Daoy (cell line): Measurements from ENCODE around the gene BHLHA15. TPM values are rescaled to one million over a fixed set of nuclear protein-coding genes. Genes with fewer than 3 reads are reported as not detected.
"Not testable (repeated sequence)": the region's sequence is repeated elsewhere in the genome, so short reads cannot be mapped to it uniquely, and the experiment has no call there.

Experiments used
- DNase-seq: peaks from one replicate; pipeline ENCODE4 v3.0.0-alpha.2; 2015; ENCODE audit warnings: low read depth
- total RNA-seq: library from RNA; depleted of rRNA; stranded (reverse); fragments of >200 nt; shearing (Covaris generic); gene quantifications from 2 replicates; pipeline ENCODE4 v1.2.3, GENCODE V29; 2014

The BHLHA15 gene
- total RNA-seq, 1 experiment from 2014 or later = not detected

DNA sequence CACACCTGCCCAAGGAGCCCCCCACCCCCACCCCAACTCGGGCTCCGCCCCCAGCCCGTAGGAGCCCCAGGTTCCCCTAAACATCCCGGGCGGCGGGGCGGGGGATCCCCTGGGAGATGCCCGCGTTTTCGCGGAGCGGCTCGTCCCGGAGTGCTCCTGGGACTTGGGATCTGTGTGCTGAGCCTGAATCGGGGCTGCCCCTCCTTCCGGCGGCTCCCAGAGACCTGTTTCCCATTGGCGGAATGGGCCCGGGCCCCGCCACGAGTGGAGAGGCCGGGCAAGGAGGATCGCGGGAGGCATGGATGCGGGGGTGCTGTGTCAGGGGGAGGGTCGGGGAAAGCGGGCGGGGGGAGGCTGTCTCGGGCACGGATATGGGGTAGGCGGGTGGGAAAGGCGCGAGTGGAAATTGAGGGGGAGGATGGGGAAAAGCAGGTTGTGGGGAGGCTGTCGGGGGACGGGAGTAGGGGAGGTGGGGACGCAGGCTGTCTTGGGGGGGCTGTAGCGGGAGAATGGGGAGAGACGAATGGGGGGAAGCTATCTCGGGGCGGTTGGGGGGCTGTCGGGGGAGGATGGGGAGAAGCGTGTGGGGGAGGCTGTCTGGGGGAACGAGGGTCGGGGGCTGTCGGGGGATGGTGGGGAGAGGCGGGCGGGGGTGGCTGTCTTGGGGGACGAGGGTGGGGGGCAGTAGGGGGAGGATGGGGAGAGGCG is 572 bp upstream of the BHLHA15 start:
- no peak for DNase-seq

- DNase-seq = no peak
Measured at GRCh38 chr7:98211676-98212531, 665 bp downstream of the BHLHA15 start.

- DNase-seq = no peak
Measured at GRCh38 chr7:98212532-98213041, 1.3 kb downstream of the BHLHA15 start.

DNA sequence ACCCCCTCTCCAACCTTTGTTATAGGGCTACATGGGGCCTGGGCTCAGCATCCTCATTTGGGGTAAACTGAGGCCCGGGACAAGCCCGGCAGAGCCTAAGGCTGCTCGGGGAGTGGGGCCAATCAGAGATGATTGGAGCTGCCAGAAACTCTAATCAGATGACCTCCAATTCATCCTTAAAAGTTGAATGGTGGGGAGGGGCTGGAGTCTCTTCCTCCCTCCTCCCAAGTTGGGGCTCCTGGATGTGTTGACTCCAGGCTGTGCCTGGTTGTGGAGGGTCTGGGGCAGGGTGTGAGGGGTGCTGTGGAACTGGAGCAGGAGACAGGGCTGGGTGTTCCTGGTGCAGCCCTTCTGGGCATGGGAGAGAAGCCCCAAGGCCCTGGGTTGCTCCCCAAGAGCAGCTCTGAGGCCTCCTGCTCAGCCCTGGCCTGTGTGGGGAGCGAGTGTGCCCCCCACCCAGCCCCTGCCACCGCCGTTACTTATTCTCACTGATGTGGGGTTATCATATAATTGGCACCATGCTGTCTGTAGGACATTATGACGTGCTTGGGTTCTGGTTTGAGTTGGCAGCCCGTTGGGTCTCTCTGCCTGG is 2.2 kb downstream of the BHLHA15 start:
- DNase-seq = no peak

GRCh38 chr7:98213888-98214810 is 2.9 kb downstream of the BHLHA15 start:
- no peak for DNase-seq

- DNase-seq = no peak
Measured at GRCh38 chr7:98214811-98215321, 3.6 kb downstream of the BHLHA15 start.

GRCh38 chr7:98215561-98216495 is 4.6 kb downstream of the BHLHA15 start:
- no peak for DNase-seq

DNA sequence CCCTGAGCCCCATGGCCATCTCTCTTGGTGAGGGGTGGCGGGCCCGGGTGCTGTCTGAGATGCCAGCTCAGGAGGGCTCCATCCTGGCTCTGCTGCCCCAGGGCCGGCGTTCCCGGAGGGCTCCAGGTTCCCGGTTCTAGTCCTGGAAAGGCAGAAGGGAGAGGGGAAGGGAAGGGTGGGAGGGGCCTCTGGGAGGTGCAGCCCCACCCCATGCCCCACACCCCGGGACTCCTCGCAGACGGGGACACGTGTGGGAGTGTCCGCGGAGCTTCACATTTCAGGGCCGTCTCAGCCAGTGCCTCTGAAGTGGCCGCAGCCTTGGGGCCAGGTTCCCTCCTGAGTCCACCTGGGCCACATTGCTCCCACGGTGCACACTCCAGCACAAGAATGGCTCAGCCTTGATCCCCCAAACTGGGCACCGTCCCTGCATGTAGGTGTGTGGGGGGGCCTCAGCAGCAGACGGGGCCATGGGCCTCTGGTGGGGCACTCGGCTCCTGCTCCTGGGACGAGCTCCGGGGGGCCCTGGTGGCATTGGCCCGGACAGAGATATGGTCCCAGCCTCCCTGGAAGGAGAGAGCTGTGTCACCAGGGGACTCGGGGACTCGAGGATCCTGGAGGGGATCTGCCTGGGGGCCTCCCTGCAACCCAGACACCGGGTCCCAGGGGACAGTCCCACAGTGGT is 5.8 kb downstream of the BHLHA15 start:
- DNase-seq = no peak

DNA sequence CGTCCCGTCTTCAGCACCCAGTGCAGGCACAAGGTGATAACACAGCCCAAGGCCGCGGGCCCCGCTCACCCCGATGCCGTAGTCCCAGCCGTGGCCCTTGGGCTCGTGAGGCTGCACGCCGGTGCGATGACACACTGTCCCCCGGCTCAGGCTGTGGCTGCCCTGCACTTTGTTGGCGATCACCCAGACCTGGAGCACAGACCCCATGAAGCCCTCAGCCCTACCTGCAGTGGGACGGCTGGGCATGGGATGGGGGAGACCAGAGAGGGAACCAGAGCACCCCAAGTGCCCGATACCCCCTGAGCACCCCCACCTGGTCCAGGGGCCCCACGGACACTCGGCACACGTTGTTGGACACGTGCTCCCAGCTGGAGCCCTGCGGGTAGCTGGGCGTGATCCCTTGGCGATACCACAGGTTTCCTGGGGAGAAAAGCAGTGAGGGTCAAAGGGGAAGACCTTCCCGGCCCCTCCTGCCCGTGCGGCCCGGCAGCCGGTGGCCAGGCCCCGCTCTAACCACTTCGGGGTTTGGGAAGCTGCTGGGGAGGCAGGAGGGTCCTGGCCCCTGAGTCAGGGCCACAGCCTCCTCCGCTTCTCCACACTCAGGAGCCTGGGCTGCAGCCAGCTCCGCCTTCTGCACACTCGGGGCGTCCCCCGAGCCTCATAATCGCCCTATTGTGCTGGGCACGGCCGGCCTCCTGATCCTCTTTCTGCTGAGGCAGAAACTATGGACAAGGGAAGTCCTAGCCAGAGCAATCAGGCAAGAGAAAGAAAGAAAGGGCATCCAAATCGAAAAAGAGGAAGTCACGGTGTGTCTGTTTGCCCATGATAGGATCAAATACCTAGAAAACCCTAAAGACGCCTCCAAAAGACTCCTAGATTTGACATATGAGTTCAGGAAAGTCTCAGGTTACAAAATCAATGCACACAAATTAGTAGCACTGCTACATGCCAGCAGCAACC is 6.7 kb downstream of the BHLHA15 start:
- DNase-seq = no peak

- DNase-seq = not testable (repeated sequence)
Measured at GRCh38 chr7:98219382-98219781, 8.1 kb downstream of the BHLHA15 start.

GRCh38 chr7:98221611-98222532 is 10.6 kb downstream of the BHLHA15 start:
- no peak for DNase-seq

DNA sequence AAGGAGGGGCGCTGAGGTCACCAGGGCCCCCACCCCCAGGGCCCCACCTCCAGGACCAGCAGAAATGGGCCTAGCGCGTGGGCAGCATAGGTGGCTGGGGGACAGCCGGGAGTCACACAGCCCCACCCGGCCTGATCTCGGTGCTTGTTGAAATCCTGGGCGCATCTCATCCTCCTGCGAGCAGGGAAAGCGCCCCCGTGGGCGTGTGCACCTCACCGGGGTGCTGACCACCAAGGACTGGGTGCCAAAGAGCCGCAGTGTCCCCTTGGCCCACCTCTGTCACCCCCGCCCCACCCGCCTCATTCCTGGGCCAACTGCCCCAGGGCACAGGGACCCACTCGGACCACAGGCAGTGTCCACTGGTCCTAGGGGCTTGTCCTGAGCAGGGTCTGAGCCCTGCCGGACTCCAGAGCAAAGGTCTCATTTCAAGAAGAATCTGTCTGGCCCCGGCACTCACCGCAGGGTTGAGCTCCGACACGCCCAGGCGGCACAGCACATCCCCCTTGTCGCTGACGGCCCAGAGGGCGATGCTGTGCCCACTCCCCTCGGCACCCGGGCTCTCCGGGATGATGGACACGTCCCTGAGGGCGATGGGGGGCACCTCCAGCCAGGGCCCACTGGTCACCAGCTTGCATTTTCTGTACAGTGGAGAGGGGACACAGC is 11.4 kb downstream of the BHLHA15 start:
- DNase-seq = no peak

DNA sequence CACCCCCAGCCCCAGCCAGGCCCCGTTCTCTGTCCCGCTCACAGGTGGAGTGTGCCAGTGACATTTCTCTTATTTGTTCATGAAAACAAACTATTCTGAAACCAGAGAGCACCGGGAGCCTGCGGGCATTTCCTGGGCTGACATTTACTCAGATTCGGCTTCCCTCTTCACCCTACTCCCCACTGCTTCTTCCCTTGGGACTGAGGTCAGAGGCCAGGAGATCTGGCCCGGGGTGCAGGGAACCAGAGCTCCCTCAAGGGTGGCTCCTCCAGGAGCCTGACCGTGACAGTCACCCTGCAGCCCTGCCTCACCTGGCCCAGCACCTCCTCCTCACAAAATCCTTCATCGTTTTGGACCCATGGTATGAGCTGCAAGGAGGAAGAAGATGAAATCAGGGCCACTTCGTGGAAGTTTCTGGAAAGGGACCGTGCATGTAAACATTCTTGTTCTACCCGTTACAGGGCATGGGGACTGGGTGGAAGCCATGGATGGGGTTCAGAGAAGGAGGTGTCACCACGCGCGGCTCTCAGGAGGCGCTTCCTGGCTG is 12.2 kb downstream of the BHLHA15 start:
- no peak for DNase-seq

GRCh38 chr7:98223898-98224700 is 12.9 kb downstream of the BHLHA15 start:
- DNase-seq = no peak

DNA sequence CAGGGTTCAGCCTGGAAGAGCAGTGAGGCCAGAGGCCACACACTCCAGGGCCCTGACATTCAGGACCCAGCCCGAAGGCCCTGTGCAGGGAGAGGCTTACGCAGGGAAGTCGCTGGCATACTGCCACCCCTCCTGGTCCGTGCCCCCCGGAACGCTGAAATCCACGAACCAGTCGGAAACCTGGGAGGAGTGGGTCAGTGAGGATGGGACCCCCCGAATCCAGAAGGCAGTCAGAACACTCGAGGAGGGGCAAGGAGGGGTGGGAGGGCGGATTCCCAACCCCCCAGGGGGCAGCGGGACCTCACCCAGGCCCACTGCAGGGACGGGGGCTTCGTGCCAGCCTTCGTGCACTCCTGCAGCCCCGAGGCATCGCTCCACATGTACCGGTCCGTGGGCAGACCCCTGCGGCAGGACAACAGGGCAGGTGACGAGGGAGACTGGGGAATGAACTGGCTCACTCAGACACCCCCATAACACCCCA is 13.5 kb downstream of the BHLHA15 start:
- DNase-seq = no peak
